Coronary artery (tissue), 2 donors: Measurements from ENCODE around the gene MRTFA.

Source experiments
- DNase-seq: peaks from one replicate; pipeline ENCODE4 v3.0.0-alpha.2; 2017; ENCODE audit warnings: low spot score
- H3K27ac ChIP-seq, 2 donors: fragments of 200-600 bp; sonication (generic); one replicate each; pipeline ENCODE4 v1.5.1; 2016 to 2019
- H3K4me3 ChIP-seq: fragments of 200-600 bp; sonication (generic); 2 replicates; pipeline ENCODE4 v1.5.1; 2016; ENCODE audit warnings: mild to moderate bottlenecking, moderate library complexity
- CTCF ChIP-seq: fragments of 200-600 bp; sonication (generic); IDR thresholded peaks from one replicate; pipeline ENCODE4 v1.5.1; 2019; ENCODE audit warnings: antibody characterized with exemption

The MRTFA gene

DNA sequence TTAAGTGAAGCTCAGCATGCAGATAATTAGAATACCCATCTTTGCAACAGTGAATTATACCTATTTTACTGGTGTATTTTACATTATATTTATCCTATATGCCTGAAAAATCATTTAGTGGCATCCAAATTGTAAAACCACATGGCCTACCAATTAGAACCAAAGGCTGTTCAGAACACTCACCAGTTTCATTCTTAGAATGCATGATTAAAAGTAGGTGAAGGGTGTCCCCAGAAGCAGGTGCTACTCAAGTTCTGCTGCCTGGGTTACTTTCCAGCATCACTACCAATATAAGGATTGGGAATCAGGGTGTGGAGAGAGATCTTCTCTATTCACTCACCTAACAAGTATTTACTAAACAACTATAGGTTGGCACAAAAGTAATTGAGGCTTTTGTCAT lies 162.8 kb downstream of the MRTFA start:
- Histone ChIP-seq H3K27ac (no peak overlapping the region), H3K4me3 (no peak overlapping the region)
- no peak for DNase-seq
- no peak for TF ChIP-seq CTCF

GRCh38 chr22:40472579-40472978 lies 163.9 kb downstream of the MRTFA start:
- no peak overlapping the region for H3K27ac ChIP-seq
- no peak for TF ChIP-seq CTCF
- no peak for DNase-seq
- H3K4me3 ChIP-seq, result no peak overlapping the region

DNA sequence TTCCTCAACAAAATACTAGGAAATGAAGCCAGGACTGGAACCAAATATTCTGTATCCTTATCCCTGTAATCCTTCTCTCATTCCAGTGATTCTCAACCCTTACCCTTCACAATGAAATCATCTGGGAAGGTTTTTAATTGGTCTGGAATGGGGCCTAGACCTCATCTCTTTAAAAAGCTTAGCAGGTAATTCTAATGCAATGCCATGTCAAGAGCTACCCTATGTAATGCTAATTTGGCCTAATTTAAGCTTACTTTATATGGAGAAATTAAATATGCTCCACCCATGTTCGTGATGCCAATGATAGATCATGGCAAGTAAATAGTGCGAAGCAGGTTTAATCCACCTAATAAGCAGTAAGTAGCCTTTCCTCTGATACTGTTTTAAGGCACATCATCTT lies 164.5 kb downstream of the MRTFA start:
- H3K27ac ChIP-seq, result no peak overlapping the region
- no peak for DNase-seq
- H3K4me3 ChIP-seq, result no peak overlapping the region
- no peak for TF ChIP-seq CTCF

- no peak for TF ChIP-seq CTCF
Measured at GRCh38 chr22:40469181-40469580, 167.3 kb downstream of the MRTFA start.

GRCh38 chr22:40468616-40469015 lies 167.9 kb downstream of the MRTFA start:
- TF ChIP-seq CTCF, result no peak
- H3K4me3 ChIP-seq, result no peak overlapping the region
- H3K27ac ChIP-seq, result no peak overlapping the region
- DNase-seq, result no peak

More at GRCh38 chr22:40469181-40469580, 167.3 kb downstream of the MRTFA start:
- no peak overlapping the region for H3K4me3 ChIP-seq
- DNase-seq, result no peak
- no peak overlapping the region for H3K27ac ChIP-seq

DNA sequence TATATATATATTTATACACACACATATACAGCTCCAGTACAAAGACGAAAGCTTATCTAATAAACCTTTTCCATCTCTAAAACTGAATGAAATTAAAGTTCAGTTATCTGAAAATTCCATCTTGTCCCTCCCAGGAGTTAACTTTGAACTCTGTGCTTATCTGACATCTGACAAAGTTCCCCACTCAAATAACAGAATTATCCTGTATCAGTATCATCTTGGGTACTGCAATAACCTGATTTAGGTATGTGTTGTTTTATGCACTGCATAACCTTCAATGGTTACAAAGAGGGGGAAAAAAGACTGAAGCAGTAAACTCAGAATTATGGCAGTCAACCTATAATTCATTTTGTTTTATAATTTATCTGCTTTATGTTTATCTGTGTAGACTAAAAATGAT lies 169.5 kb downstream of the MRTFA start:
- TF ChIP-seq CTCF, result no peak
- H3K27ac ChIP-seq, result no peak overlapping the region
- no peak for DNase-seq
- H3K4me3 ChIP-seq, result no peak overlapping the region

- no peak for DNase-seq
- Histone ChIP-seq H3K4me3 (no peak overlapping the region), H3K27ac (no peak overlapping the region)
- TF ChIP-seq CTCF, result no peak
Measured at GRCh38 chr22:40463683-40464082, 172.8 kb downstream of the MRTFA start.
